ENCODE measurements around the gene S100A10. TPM values are rescaled to one million over a fixed set of nuclear protein-coding genes. Genes with fewer than 3 reads are reported as not detected.

The S100A10 gene
- total RNA-seq, 1 experiment from 2014 or later = 2,143 TPM

DNA sequence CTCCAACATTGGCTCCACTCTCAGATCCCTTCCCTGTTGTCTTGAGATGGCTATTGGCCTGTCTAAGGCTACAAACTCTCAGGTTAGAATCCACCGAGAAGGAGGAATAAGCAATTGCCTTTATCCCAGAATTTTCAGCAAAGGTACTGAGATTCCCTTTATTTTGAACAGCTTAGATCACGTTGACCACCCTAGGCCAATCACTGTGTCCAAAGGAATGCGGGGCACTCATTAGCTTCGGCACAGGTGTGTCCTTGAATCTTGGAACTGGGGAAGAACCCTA lies 36.2 kb upstream of the S100A10 start:
- Histone ChIP-seq H3K36me3 (ENCODE audit: control insufficient read depth, insufficient read depth, low read length) (peaks cover 1% of the 10 kb centered on the region), H3K9me3 (no peaks in the 10 kb centered on the region), H3K27me3 (replicated peaks; ENCODE audit: control insufficient read depth, insufficient read depth, low read length) (no peaks in the 10 kb centered on the region), H3K4me3 (ENCODE audit: low read depth, low read length) (no peak overlapping the region), H3K4me1 (peaks cover 23% of the 10 kb centered on the region)
- Mint-ChIP-seq H3K27ac (ENCODE audit: unreplicated experiment) (no peak overlapping the region), H3K4me1 (ENCODE audit: low read depth, unreplicated experiment) (peaks cover 32% of the 10 kb centered on the region), H3K36me3 (ENCODE audit: insufficient read depth, unreplicated experiment) (peaks cover 39% of the 10 kb centered on the region), H3K9me3 (ENCODE audit: unreplicated experiment) (peaks cover 36% of the 10 kb centered on the region), H3K27me3 (ENCODE audit: insufficient read depth, unreplicated experiment) (no peaks in the 10 kb centered on the region), H3K4me3 (ENCODE audit: unreplicated experiment) (no peak overlapping the region)
- CTCF ChIA-PET = no interaction called here
- no TSS peak for BruUV-seq (replicated peaks)
- TF ChIP-seq, protein P1, sequence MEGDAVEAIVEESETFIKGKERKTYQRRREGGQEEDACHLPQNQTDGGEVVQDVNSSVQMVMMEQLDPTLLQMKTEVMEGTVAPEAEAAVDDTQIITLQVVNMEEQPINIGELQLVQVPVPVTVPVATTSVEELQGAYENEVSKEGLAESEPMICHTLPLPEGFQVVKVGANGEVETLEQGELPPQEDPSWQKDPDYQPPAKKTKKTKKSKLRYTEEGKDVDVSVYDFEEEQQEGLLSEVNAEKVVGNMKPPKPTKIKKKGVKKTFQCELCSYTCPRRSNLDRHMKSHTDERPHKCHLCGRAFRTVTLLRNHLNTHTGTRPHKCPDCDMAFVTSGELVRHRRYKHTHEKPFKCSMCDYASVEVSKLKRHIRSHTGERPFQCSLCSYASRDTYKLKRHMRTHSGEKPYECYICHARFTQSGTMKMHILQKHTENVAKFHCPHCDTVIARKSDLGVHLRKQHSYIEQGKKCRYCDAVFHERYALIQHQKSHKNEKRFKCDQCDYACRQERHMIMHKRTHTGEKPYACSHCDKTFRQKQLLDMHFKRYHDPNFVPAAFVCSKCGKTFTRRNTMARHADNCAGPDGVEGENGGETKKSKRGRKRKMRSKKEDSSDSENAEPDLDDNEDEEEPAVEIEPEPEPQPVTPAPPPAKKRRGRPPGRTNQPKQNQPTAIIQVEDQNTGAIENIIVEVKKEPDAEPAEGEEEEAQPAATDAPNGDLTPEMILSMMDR (IDR thresholded peaks at IDR 0.05; ENCODE audit: insufficient read depth in 1 of 2, low read depth in 1 of 2, low read length in 1 of 2, severe bottlenecking in 1 of 2, unreplicated experiment in 1 of 2) = no peak
- intact Hi-C loops (cut with micrococcal nuclease; ENCODE audit: unreplicated experiment) = no loop called here
- POLR2A ChIA-PET = no interaction called here
- no peak for DNase-seq

DNA sequence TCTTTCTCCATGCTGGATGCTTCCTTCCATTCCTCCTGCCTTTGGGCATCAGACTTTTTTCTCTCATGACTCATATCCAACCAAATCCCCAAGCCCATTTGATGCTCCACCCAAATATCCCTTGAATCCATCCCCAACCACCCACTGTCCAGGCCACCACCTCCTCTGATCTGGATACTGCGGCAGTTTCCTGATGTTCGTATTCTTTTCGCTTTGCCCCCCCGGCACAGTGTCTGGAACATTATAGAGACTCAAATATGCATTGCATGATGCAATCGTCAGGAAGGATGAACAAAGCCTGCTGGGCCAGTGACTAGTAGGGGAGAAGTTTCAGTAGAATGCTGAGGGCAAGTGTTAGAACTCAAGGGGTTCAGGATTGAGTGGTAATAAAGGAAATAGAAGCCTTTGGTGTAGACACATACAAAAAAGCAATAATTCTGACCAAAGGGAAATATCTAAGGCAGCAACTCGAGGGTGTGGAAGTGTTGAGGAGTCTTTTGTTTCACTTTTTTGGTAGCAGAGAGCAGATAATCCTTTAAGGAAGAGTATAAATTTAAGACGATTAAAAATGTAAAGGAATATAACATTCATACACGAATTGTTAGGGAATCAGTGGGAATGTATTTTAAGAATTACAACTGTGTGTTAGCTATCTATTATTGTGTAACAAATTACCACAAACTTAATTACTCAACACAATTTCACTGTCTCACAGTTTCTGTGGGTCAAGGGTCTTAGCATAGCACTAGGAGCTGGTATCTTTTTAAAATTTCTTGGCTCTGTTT lies 35.7 kb upstream of the S100A10 start:
- ChIA-PET CTCF (no interaction called here), POLR2A (no interaction called here)
- TF ChIP-seq, protein P1 (IDR thresholded peaks at IDR 0.05; ENCODE audit: insufficient read depth in 1 of 2, low read depth in 1 of 2, low read length in 1 of 2, severe bottlenecking in 1 of 2, unreplicated experiment in 1 of 2) = no peak
- Histone ChIP-seq H3K9me3 (no peaks in the 10 kb centered on the region), H3K36me3 (ENCODE audit: control insufficient read depth, insufficient read depth, low read length) (peaks cover 1% of the 10 kb centered on the region), H3K4me1 (peaks cover 23% of the 10 kb centered on the region), H3K4me3 (ENCODE audit: low read depth, low read length) (no peak overlapping the region), H3K27me3 (replicated peaks; ENCODE audit: control insufficient read depth, insufficient read depth, low read length) (no peaks in the 10 kb centered on the region)
- Mint-ChIP-seq H3K36me3 (ENCODE audit: insufficient read depth, unreplicated experiment) (peaks cover 34% of the 10 kb centered on the region), H3K4me1 (ENCODE audit: low read depth, unreplicated experiment) (peaks cover 32% of the 10 kb centered on the region), H3K4me3 (ENCODE audit: unreplicated experiment) (no peak overlapping the region), H3K27ac (ENCODE audit: unreplicated experiment) (peak overlapping the region; percentile 70), H3K9me3 (ENCODE audit: unreplicated experiment) (peaks cover 36% of the 10 kb centered on the region), H3K27me3 (ENCODE audit: insufficient read depth, unreplicated experiment) (no peaks in the 10 kb centered on the region)
- intact Hi-C loops (cut with micrococcal nuclease; ENCODE audit: unreplicated experiment) = no loop called here
- no TSS peak for BruUV-seq (replicated peaks)
- DNase-seq = no peak

DNA sequence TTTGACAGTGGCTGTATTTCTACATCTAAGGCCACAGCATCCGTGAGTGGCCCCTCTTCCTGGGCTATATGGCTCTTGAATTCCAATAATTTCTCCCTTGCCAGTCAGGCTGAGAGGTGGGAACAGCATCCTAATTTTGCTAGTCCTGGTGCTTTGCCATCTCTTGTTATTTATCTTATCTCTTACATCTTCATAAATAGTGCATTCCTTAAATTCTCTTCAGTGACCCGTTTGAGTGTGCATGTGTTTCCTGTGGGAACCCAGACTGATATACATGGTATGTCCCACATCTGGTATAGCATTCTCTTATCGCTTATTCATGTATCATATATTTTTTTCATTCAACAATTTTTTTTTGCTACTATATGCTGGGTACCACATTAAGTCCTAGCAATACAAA lies 33.2 kb upstream of the S100A10 start:
- H3K27ac Mint-ChIP-seq (ENCODE audit: unreplicated experiment) = no peak overlapping the region
- no peaks in the 10 kb centered on the region for H3K27me3 Mint-ChIP-seq (ENCODE audit: insufficient read depth, unreplicated experiment)
- BruUV-seq (replicated peaks) = no TSS peak
- Histone ChIP-seq H3K36me3 (ENCODE audit: control insufficient read depth, insufficient read depth, low read length) (no peaks in the 10 kb centered on the region), H3K27me3 (replicated peaks; ENCODE audit: control insufficient read depth, insufficient read depth, low read length) (no peaks in the 10 kb centered on the region), H3K9me3 (no peaks in the 10 kb centered on the region), H3K4me3 (ENCODE audit: low read depth, low read length) (no peak overlapping the region), H3K4me1 (peaks cover 24% of the 10 kb centered on the region)
- TF ChIP-seq, protein P1 (IDR thresholded peaks at IDR 0.05; ENCODE audit: insufficient read depth in 1 of 2, low read depth in 1 of 2, low read length in 1 of 2, severe bottlenecking in 1 of 2, unreplicated experiment in 1 of 2) = no peak
- CTCF ChIA-PET = no interaction called here
- no peak for DNase-seq
- POLR2A ChIA-PET = interaction anchor here (0.6 kb wide), 1 partner anchor 38 kb away, joined by 4 read pairs; no protein-coding TSS in a partner anchor
- H3K36me3 Mint-ChIP-seq (ENCODE audit: insufficient read depth, unreplicated experiment) = peaks cover 12% of the 10 kb centered on the region
- H3K9me3 Mint-ChIP-seq (ENCODE audit: unreplicated experiment) = peaks cover 31% of the 10 kb centered on the region
- intact Hi-C loops (cut with micrococcal nuclease; ENCODE audit: unreplicated experiment) = no loop called here
- no peak overlapping the region for H3K4me3 Mint-ChIP-seq (ENCODE audit: unreplicated experiment)
- H3K4me1 Mint-ChIP-seq (ENCODE audit: low read depth, unreplicated experiment) = peaks cover 35% of the 10 kb centered on the region

Measured in Caco-2 (cell line).